MM.1S (cell line): ENCODE results near the gene TMOD3.

Experiments used
- CTCF ChIP-seq: fragments of 300-600 bp; sonication (generic); IDR thresholded peaks from 2 replicates; pipeline ENCODE4 v1.5.1; 2016; ENCODE audit warnings: antibody characterized with exemption, low read length, mixed read lengths
- EZH2phosphoT487 ChIP-seq: fragments of 300-600 bp; sonication (generic); IDR thresholded peaks from 2 replicates; pipeline ENCODE4 v1.6.1; 2018; ENCODE audit warnings: antibody characterized with exemption, low read length

DNA sequence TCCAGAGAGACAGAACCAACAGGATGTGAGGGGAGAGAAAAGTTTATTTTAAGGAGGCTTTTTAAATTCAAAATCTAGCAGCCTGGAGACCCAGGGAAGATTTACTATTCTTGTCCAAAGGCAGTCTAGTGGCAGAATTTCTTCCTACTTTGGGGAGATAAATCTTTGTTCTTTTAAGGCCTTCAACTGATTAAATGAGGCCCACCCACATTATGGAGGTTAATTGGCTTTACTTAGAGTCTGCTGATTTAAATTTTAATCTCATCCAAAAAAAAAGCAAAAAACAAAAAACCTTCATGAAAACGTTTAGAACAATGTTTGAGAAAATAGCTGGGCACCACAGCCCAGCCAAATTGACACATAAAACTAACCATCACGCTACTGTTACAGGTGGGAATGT, 41.3 kb downstream of the TMOD3 start:
- no peak for TF ChIP-seq CTCF
- no peak for TF ChIP-seq EZH2phosphoT487
